B cell (primary cell): ENCODE measurements around the gene PALLD.

Experiments used
- EZH2 ChIP-seq: IDR thresholded peaks from 2 replicates; pipeline ENCODE4 v1.6.1; 2012; ENCODE audit warnings: borderline replicate concordance, low read depth, mild to moderate bottlenecking, moderate library complexity, low read length; ENCODE audit not compliant: insufficient read depth, poor library complexity, severe bottlenecking
- TF ChIP-seq, protein P1 (sequence below): fragments of 200-600 bp; IDR thresholded peaks from one replicate; pipeline ENCODE4 v1.8.0; 2022; ENCODE audit warnings: antibody characterized with exemption, mild to moderate bottlenecking

DNA sequence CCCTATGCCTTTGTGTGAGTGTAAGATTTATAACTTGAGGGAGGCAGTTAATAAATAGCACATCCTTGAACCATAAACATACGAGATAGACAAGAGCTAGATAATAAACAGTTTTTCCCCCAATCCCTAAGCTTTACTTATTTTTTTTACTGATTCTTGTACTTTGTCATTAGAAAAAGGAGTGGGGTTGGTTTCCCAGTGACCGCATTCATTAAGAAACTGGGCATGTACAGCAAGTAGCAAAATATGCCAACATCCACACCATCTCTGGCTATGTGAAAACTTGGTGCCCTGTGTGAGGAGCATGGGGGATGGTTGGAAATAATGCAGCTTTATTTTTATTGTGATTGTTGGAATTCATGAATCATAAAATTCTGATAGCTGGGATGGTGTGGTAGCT, 337.0 kb downstream of the PALLD start:
- TF ChIP-seq, protein P1, sequence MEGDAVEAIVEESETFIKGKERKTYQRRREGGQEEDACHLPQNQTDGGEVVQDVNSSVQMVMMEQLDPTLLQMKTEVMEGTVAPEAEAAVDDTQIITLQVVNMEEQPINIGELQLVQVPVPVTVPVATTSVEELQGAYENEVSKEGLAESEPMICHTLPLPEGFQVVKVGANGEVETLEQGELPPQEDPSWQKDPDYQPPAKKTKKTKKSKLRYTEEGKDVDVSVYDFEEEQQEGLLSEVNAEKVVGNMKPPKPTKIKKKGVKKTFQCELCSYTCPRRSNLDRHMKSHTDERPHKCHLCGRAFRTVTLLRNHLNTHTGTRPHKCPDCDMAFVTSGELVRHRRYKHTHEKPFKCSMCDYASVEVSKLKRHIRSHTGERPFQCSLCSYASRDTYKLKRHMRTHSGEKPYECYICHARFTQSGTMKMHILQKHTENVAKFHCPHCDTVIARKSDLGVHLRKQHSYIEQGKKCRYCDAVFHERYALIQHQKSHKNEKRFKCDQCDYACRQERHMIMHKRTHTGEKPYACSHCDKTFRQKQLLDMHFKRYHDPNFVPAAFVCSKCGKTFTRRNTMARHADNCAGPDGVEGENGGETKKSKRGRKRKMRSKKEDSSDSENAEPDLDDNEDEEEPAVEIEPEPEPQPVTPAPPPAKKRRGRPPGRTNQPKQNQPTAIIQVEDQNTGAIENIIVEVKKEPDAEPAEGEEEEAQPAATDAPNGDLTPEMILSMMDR = no peak
- no peak for TF ChIP-seq EZH2
